ENCODE results near the gene CEP41.

DNA sequence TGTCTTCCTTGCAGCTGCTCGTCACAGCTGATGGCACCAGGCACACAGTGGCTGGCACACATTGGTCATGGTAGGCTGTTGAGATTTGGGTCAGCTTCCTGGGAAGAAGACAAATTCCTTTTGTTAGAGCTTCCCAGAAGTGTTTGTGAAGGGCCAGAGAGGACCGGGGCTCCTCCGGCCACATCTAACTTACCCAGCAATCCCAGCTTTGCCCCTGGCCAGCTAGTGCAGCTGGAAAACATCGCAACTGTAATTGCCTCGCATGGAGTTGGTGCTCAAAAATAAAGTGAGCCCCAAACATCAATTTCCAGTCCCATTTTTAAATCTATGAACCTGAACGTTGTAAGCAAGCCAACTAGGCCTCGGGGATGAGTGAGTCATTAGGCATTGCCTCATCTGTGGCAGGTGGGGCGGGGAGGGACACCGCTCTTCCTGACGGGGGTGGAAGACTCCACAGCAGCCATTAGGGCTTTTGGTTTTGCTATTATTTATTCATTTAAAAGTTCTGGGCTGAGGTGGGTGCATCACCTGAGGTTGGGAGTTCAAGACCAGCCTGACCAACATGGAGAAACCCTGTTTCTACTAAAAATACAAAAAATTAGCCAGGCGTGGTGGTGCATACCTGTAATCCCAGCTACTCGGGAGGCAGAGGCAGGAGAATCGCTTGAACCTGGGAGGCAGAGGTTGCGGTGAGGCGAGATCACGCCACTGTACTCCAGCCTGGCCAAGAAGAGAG, 83.8 kb downstream of the CEP41 start:
- TF ChIP-seq, protein P1, sequence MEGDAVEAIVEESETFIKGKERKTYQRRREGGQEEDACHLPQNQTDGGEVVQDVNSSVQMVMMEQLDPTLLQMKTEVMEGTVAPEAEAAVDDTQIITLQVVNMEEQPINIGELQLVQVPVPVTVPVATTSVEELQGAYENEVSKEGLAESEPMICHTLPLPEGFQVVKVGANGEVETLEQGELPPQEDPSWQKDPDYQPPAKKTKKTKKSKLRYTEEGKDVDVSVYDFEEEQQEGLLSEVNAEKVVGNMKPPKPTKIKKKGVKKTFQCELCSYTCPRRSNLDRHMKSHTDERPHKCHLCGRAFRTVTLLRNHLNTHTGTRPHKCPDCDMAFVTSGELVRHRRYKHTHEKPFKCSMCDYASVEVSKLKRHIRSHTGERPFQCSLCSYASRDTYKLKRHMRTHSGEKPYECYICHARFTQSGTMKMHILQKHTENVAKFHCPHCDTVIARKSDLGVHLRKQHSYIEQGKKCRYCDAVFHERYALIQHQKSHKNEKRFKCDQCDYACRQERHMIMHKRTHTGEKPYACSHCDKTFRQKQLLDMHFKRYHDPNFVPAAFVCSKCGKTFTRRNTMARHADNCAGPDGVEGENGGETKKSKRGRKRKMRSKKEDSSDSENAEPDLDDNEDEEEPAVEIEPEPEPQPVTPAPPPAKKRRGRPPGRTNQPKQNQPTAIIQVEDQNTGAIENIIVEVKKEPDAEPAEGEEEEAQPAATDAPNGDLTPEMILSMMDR (IDR thresholded peaks at IDR 0.05) = no peak
- TF ChIP-seq POLR2A (IDR thresholded peaks at IDR 0.05) = no peak
